GM19467 (cell line): ENCODE measurements around the gene C16orf86.
"Not testable (repeated sequence)": the region's sequence is repeated elsewhere in the genome, so short reads cannot be mapped to it uniquely, and the experiment has no call there.

ENCODE experiments used
- ATAC-seq: cut with Tn5 transposase; IDR thresholded peaks from one replicate; pipeline ENCODE4 v1.9.1; 2021; ENCODE audit warnings: mild to moderate bottlenecking, moderate library complexity; ENCODE audit not compliant: unreplicated experiment

C16orf86 gene

GRCh38 chr16:67685388-67686112 is 18.9 kb downstream of the C16orf86 start:
- ATAC-seq, result no peak

DNA sequence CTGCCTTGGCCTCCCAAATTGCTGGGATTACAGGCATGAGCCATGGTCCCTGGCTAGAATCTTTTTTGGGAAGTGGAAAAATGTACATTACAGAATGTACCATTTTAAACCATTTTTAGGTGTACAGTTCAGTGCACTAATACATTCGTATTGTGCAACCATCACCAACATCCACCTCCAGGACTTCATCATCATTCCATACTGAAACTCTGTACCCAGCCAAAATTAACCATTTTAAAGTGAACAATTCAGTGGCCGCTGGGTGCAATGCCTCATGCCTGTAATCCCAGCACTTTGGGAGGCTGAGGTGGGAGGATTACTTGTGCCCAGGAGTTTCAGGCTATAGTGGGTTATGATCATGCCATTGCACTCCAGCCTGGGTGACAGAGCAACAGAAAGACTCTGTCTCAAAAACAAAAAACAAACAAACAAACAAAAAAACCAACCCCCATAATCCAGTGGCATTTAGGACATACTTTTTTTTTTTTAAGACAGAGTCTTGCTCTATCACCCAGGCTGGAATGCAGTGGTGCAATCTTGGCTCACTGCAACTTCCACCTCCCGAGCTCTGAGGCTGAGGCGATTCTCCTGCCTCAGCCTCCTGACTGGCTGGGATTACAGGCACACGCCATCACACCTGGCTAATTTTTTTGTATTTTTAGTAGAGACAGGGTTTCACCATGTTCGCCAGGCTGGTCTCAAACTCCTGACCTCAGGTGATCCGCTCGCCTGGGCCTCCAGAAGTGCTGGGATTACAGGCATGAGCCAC is 27.1 kb downstream of the C16orf86 start:
- not testable (repeated sequence) for ATAC-seq

DNA sequence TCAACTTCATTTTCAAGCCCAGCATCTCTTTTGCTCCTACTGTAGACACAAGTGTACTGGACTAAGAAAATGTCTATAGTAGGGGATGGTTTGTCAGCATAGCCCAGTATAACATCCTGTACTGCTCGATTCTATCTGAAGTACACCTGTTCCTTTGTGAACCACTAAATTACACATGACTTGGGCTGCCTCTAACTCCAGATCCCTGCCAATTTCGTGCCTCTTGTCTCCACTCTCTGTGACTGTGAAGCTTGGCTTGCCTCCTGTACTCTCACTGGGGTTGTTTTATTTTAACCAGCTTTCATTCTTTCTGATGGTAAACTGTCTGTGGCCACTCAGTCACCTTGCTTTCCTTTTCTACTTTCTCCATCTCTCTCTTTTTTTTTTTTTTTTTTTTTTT is 28.0 kb downstream of the C16orf86 start:
- ATAC-seq, result no peak

- no peak for ATAC-seq
Measured at GRCh38 chr16:67697422-67698185, 31.0 kb downstream of the C16orf86 start.

DNA sequence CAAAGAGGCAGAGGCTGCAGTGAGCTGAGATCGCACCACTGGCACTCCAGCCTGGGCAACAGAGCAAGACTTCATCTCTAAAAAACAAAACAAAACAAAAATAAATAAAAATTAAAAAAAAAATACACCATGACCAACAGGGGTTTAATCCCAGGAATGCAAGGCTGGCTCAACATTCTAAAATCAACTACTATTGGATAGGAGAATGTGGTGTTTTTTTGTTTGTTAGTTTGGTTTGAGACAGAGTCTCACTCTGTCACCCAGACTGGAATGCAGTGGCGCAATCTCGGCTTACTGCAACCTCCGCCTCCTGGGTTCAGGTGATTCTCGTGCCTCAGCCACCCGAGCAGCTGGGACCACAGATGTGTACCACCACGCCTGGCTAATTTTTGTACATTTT is 32.7 kb downstream of the C16orf86 start:
- ATAC-seq, result no peak

GRCh38 chr16:67701420-67701819 is 34.8 kb downstream of the C16orf86 start:
- ATAC-seq, result no peak

DNA sequence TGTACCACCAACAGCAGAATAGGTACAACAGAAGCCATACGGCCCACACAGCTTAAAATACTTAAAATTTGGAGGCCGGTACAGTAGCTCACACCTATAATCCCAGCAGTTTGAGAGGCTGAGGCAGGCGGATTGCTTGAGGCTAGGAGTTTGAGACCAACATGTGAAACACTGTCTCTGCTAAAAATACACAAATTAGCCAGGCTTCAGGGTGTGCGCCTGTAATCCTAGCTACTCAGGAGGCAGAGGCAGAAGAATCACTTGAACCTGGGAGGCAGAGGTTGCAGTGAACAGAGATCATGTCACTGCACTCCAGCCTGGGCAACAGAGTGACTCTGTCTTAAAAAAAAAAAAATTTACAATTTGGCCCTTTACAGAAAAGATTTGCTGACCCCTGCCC is 35.5 kb downstream of the C16orf86 start:
- ATAC-seq, result no peak

GRCh38 chr16:67703626-67704025 is 37.0 kb downstream of the C16orf86 start:
- ATAC-seq, result no peak

GRCh38 chr16:67704110-67704509 is 37.5 kb downstream of the C16orf86 start:
- ATAC-seq, result no peak

GRCh38 chr16:67707210-67707609 is 40.6 kb downstream of the C16orf86 start:
- ATAC-seq, result no peak

DNA sequence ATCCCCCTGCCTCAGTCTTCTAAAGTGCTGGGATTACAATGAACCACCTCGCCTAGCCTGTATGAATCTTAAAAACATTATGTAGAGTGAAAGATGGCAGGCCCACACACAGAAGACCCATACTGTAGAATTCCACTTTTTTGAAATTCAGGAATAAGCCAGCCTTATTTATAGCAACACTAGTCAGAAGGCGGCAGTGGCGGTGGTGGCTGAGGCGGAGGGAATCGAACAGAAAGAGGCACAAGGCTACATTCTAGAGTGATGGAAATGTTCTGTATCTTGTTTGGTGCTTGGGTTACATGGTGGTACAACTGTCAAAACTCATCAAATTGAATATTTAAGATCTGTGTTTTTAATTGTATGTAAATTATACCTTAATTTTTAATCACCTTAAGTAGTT is 41.2 kb downstream of the C16orf86 start:
- no peak for ATAC-seq

GRCh38 chr16:67708368-67708771 is 41.8 kb downstream of the C16orf86 start:
- ATAC-seq, result no peak

DNA sequence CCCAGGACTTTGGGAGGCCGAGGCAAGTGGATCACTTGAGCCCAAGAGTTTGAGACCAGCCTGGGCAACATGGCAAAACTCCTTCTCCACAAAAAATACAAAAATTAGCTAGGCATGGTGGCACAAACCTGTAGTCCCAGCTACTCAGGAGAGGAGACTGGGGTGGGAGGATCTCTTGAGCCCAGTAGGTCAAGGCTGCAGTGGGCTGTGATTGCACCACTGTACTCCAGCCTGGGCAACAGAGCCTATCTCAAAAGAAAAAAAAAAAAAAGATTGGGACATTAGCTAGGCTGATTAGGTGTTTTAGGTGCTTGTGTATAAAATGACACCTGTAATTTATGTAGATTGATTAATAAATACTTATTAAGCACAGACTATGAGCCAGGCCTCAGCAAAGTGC is 42.4 kb downstream of the C16orf86 start:
- no peak for ATAC-seq

GRCh38 chr16:67710607-67711006 is 44.0 kb downstream of the C16orf86 start:
- ATAC-seq, result no peak

DNA sequence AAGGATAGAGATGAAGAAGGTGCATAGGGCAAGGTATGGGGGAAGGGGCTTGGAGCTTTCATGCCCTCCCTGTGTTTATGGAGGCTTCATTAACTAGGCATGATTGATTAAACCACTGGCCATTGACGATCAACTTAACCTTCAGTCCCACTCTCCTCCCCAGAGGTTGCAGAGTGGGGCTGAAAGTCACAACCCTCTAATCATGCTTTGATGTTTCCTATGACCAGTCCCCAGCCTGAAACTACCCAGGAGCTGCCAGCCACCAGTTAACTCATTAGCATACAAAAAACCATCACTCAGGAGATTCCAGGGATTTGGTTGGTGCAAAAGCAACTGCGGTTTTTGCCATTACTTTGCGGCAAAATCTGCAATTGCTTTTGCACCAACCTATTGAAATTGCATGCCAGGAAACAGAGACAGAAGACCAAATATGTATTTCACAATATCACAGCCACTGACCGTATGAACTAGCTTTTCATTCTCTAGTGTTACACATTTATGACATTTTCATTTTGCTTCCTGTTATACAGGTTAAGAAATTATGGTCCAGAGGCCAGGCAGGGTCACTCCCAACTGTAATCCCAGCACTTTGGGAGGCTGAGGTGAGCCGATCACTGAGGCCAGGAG is 47.1 kb downstream of the C16orf86 start:
- no peak for ATAC-seq

- ATAC-seq, result no peak
Measured at GRCh38 chr16:67714522-67714921, 47.9 kb downstream of the C16orf86 start.

DNA sequence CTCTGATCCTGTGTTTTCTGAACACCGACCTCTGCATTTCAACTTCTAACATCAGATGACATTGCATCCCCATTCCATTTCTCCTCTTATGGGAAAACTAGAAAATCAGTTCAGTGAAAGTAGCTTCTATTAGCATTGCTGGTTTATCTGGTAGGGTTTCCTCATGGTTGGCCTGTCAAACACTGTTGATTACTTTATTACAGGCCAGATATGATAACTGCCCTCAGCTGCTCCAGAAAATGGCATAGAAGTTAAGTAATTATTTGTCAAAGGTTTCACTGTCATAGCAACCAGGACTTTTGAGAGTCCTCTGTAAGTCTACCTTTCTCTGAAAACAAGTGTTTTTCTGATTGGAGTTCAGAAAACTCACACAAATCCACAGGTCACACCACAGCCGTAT is 49.5 kb downstream of the C16orf86 start:
- ATAC-seq, result no peak
